Activated CD4-positive, alpha-beta T cell treated with anti-CD3 and anti-CD28 coated beads, Interleukin-2, amount 50 U/mL, for 24 hours (primary cell): Measurements from ENCODE around the gene CXXC5.

Experiments used
- DNase-seq, 2 donors: peaks; one replicate each; pipeline ENCODE4 v3.0.0-alpha.2; 2020; ENCODE audit warnings: low read depth in 1 of 2, low spot score in 1 of 2

CXXC5 gene

DNA sequence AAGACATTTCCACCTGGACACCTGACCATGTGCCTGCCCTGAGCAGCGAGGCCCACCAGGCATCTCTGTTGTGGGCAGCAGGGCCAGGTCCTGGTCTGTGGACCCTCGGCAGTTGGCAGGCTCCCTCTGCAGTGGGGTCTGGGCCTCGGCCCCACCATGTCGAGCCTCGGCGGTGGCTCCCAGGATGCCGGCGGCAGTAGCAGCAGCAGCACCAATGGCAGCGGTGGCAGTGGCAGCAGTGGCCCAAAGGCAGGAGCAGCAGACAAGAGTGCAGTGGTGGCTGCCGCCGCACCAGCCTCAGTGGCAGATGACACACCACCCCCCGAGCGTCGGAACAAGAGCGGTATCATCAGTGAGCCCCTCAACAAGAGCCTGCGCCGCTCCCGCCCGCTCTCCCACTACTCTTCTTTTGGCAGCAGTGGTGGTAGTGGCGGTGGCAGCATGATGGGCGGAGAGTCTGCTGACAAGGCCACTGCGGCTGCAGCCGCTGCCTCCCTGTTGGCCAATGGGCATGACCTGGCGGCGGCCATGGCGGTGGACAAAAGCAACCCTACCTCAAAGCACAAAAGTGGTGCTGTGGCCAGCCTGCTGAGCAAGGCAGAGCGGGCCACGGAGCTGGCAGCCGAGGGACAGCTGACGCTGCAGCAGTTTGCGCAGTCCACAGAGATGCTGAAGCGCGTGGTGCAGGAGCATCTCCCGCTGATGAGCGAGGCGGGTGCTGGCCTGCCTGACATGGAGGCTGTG is 32.4 kb downstream of the CXXC5 start:
- no peak for DNase-seq

DNA sequence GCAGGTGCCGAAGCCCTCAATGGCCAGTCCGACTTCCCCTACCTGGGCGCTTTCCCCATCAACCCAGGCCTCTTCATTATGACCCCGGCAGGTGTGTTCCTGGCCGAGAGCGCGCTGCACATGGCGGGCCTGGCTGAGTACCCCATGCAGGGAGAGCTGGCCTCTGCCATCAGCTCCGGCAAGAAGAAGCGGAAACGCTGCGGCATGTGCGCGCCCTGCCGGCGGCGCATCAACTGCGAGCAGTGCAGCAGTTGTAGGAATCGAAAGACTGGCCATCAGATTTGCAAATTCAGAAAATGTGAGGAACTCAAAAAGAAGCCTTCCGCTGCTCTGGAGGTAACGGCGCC is 32.9 kb downstream of the CXXC5 start:
- DNase-seq, result no peak

- DNase-seq, result no peak
Observed at GRCh38 chr5:139681466-139681865, 33.3 kb downstream of the CXXC5 start.

- DNase-seq, result no peak
Observed at GRCh38 chr5:139682016-139682975, 34.1 kb downstream of the CXXC5 start.

DNA sequence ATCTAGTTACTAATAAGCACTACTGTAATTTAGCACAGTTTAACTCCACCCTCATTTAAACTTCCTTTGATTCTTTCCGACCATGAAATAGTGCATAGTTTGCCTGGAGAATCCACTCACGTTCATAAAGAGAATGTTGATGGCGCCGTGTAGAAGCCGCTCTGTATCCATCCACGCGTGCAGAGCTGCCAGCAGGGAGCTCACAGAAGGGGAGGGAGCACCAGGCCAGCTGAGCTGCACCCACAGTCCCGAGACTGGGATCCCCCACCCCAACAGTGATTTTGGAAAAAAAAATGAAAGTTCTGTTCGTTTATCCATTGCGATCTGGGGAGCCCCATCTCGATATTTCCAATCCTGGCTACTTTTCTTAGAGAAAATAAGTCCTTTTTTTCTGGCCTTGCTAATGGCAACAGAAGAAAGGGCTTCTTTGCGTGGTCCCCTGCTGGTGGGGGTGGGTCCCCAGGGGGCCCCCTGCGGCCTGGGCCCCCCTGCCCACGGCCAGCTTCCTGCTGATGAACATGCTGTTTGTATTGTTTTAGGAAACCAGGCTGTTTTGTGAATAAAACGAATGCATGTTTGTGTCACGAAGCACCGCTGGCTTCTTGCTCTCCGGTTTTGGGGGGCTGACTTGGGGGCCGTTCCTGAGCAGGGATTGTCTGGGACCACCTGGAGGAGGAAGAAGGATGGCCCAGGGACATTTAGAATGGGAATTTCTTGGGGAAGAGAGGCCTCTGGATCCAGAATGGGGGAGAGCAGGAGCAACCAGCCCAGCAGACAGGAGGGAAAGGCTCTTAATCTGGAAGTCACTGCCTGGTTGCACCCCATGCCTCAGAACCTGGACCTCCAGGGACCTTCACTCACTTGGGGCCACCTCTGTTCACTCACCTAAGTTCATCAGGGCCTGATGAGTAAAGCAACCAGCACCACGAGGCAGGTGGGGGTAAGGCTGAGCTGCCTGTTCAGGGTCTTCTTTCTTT is 35.4 kb downstream of the CXXC5 start:
- DNase-seq, result no peak

GRCh38 chr5:139684350-139684880 is 36.3 kb downstream of the CXXC5 start:
- no peak for DNase-seq

- DNase-seq, result no peak
Observed at GRCh38 chr5:139684881-139685749, 37.0 kb downstream of the CXXC5 start.

GRCh38 chr5:139685886-139686285 is 37.7 kb downstream of the CXXC5 start:
- no peak for DNase-seq

GRCh38 chr5:139686356-139686705 is 38.2 kb downstream of the CXXC5 start:
- DNase-seq, result no peak

DNA sequence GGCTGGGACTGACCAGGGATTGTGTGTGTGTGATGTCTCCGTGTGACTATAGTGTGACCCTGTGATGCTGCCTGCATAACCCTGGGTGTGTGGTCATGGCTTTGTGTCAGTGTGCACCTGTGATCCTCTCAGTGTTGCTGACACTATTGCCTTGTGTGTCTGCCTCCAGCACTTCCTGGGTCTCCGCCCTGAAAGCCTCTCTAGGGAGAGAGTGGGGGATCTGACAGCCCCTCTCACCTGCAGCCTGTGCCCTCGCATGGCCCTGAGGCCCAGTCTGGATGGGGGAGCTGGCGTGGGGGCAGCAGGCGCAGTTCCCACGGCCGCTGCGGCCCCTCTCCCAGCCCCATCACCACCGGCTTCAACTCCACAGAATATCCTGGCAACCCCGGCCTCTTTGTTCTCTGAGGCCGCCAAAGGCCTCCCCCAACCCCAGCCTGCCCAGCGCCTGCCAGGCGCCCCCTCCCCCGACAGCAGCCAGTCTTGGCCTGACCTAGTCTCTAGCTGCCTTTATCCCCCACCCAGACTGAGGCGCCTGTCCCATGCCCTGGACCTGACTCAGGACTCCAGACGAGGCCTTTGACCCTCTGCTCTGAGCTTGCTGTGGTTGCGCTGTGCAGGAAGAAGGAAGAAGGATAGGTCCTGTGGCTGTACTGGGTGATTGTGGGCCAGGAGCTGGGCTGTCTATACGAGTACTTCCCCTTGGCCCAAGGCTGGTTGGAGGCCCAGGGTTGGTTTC is 38.7 kb downstream of the CXXC5 start:
- DNase-seq, result no peak

- no peak for DNase-seq
Observed at GRCh38 chr5:139687656-139688055, 39.5 kb downstream of the CXXC5 start.

DNA sequence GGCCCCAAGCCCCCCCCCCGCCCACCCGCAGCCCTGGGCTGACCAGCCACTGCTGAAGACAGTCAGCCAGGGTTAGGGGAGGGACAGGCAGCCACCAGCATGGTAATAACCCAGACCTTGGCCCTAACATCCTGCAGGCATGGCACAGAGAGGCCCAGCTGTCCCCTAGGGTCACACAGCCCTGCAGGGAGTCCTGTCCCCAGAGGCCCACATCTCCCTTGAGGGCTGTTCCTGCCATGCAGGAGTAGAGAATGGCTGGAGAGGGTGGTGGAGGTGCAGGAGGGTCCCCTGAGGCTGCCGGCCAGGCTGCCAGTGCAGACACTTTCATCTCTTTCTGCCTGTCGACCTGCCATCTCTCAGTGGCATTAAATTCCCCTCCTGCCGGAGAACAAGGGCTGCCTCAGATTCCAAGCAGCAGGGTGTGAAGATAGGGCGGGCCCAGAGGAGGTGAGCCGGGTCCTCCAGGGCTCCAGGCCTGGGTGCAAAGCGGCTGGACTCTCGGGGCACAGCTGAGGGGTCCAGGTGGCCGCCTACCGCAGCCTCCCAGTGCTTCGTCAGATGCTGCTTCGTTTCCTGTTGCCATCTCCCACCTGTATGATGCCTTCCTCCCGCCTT is 40.0 kb downstream of the CXXC5 start:
- no peak for DNase-seq

- DNase-seq, result no peak
Observed at GRCh38 chr5:139688751-139689372, 40.7 kb downstream of the CXXC5 start.

DNA sequence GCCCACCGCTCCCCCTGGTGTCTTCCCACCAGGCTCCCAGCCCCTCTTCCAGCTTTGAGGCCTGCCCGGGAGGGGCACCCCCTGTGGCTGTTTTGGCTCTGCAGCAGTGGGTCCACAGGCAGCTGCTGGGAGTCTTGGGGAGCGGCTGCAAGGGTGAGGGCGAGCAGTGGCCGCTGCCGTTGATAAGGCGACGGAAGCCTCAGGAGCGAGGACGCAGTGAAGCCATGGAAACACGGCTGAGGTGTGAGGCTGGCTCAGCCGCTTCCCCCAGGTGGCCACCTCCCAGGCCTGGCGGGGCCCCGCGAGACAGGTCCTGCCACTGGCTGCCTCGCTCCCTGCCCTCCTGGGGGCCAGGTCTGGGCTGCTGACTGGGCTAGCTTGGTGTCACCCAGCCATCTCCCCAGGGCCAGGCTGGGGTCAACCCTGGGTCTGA is 41.5 kb downstream of the CXXC5 start:
- DNase-seq, result no peak

DNA sequence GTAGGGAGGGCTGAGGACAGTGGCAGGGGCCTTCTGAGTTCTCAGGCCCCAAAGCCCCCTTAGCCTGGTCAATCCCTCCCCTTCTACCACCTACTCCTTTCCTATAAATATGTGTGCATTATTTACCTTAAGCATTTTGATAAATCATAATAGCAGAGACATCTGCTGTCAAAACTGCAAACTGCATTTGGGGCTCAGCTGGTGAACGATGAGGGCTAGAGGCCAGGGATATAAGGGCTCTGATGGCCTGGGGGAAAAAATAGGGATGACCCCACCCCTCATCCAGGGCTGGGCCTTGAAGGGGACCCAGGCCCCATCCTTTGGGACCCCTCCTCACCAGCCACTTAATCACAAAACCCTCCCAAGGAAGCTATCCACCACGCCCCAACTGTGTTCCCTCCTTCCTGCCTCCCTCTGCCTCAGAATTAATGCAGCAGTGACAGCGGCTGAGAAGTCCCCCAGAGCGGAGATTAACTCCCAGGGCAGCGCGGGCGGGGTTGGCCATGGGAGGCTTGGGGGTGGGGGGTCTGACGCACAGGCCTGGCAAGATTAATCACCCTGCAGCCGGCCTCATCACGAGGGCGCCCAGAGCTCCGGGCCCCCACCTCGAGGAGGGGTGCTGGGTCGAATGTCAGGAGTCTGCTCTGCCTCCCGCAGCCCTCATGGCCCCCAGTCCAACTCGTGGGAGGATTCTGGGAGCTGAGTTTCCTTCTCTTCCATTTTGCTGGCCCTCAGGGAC is 42.1 kb downstream of the CXXC5 start:
- DNase-seq, result no peak

DNA sequence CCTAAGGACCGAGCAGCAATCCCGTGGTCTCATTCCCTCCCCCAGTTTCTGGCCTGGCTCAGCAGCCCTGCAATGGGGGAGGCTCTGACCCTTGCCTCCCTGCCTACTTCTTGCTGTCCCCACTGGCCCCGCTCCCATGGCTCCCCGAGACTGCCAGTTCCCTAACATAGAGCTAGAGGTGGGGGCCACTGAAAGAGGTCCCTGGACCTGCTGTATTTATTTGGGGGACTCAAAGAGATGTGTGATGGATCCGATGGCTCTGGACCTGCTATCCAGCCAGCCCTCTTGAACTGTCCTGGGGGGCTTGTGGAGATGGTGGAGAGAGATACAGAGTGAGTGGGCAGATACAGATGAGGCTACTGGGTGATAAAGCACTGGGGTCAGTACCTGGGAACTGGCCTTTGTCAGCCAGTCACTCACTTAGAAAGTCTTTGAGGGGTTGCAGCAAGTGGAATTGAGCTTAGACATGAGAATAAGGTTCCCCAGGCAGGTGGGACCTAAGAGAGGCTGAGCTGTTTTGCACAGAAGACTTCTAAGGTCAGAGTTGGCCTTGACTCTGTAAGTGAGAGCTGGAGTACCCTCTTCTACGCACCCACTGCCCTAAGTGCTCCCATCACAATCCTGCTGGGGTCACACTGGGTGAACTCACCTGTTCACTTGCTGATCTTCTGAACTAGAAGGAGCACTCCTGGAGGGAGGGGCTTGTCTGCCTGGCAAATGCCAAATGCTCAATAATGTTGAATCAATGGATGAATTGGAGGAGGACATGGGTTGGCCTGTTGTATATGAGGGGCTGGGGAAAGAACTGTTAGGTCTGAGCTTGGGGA is 42.9 kb downstream of the CXXC5 start:
- no peak for DNase-seq

DNA sequence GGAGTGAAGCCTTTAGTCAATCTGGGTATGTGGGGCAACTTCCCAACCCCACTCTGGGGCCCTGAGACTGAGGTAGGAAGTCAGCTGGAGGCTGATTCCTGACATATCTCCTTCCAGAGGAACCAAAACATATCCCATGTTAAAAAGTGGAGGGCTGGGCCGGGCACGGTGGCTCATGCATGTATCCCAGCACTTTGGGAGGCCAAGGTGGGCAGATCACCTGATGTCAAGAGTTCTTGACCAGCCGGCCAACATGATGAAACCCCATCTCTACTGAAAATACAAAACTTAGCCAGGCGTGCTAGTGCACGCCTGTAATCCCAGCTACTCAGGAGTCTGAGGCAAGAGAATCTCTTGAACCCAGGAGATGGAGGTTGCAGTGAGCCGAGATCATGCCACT is 44.0 kb downstream of the CXXC5 start:
- no peak for DNase-seq
